A549 (cell line): ENCODE data around the gene SLCO1A2.

Source experiments
- EP300 ChIP-seq, 2 experiments: fragments of >200 bp; sonication (Bioruptor Twin); formaldehyde crosslinking; IDR thresholded peaks; 2 replicates in 1 of 2; 3 replicates in 1 of 2; pipeline ENCODE4 v1.6.1; 2016 to 2017
- JUN ChIP-seq, 2 experiments: fragments of >200 bp; sonication (Bioruptor Twin); formaldehyde crosslinking; IDR thresholded peaks; 2 replicates in 1 of 2; 3 replicates in 1 of 2; pipeline ENCODE4 v1.6.1; 2016 to 2017
- MAFK ChIP-seq: fragments of 450-650 bp; IDR thresholded peaks from 2 replicates; pipeline ENCODE4 v1.6.1; 2014; ENCODE audit not compliant: partially characterized antibody
- MAZ ChIP-seq: fragments of 150-350 bp; IDR thresholded peaks from 2 replicates; pipeline ENCODE4 v1.6.1; 2014; ENCODE audit warnings: antibody characterized with exemption, low read depth, low read length, borderline replicate concordance
- MYC ChIP-seq: IDR thresholded peaks from 2 replicates; pipeline ENCODE4 v1.6.1; 2012; ENCODE audit warnings: mild to moderate bottlenecking, inconsistent platforms, low read length, improper control_type of control experiment, borderline replicate concordance
- POLR2A ChIP-seq: IDR thresholded peaks from 2 replicates; pipeline ENCODE4 v1.6.1; 2012; ENCODE audit warnings: mild to moderate bottlenecking, low read length
- POLR2AphosphoS2 ChIP-seq: conservative IDR thresholded peaks from 2 replicates; pipeline ENCODE4 v1.6.1; 2012; ENCODE audit warnings: low read length, improper control_type of control experiment, inconsistent platforms
- RFX5 ChIP-seq: fragments of 450-650 bp; IDR thresholded peaks from 2 replicates; pipeline ENCODE4 v1.7.1; 2014; ENCODE audit warnings: antibody characterized with exemption, mild to moderate bottlenecking, moderate library complexity
- SMC3 ChIP-seq: fragments of >200 bp; sonication (Bioruptor Twin); formaldehyde crosslinking; IDR thresholded peaks from 3 replicates; pipeline ENCODE4 v1.6.1; 2018; ENCODE audit warnings: inconsistent platforms
- TF ChIP-seq, protein P1 (sequence below): fragments of >200 bp; sonication (Bioruptor Twin); formaldehyde crosslinking; IDR thresholded peaks from 3 replicates; pipeline ENCODE4 v1.5.1; 2016
- TF ChIP-seq, protein P2 (sequence below): fragments of 200-600 bp; sonication (generic); IDR thresholded peaks from 2 replicates; pipeline ENCODE4 v1.6.1; 2016; ENCODE audit warnings: antibody characterized with exemption, mild to moderate bottlenecking, moderate library complexity
- TF ChIP-seq, protein P3 (sequence below): IDR thresholded peaks from 2 replicates; pipeline ENCODE4 v1.6.1; 2012
- TF ChIP-seq, protein P4 (sequence below): fragments of 450-650 bp; IDR thresholded peaks from 2 replicates; pipeline ENCODE4 v1.6.1; 2014; ENCODE audit warnings: antibody characterized with exemption

DNA sequence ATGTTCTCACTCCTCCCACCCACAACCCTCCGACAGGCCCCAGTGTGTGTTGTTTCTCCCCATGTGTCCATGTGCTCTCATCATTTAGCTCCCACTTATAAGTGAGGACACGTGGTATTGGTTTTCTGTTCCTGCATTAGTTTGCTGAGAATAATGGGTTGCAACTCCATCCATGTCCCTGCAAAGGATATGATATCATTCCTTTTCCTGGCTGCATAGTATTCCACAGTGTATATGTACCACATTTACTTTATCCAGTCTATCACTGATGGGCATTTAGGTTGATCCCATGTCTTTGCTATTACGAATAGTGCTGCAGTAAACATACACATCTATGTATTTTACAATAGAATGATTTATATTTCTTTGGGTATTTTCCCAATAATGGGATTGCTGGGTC lies 77.5 kb downstream of the SLCO1A2 start:
- no peak for TF ChIP-seq POLR2AphosphoS2
- TF ChIP-seq, protein P1, sequence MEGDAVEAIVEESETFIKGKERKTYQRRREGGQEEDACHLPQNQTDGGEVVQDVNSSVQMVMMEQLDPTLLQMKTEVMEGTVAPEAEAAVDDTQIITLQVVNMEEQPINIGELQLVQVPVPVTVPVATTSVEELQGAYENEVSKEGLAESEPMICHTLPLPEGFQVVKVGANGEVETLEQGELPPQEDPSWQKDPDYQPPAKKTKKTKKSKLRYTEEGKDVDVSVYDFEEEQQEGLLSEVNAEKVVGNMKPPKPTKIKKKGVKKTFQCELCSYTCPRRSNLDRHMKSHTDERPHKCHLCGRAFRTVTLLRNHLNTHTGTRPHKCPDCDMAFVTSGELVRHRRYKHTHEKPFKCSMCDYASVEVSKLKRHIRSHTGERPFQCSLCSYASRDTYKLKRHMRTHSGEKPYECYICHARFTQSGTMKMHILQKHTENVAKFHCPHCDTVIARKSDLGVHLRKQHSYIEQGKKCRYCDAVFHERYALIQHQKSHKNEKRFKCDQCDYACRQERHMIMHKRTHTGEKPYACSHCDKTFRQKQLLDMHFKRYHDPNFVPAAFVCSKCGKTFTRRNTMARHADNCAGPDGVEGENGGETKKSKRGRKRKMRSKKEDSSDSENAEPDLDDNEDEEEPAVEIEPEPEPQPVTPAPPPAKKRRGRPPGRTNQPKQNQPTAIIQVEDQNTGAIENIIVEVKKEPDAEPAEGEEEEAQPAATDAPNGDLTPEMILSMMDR = no peak
- TF ChIP-seq POLR2A = no peak
- no peak for TF ChIP-seq SMC3
- no peak for TF ChIP-seq MAFK
- TF ChIP-seq, protein P2, sequence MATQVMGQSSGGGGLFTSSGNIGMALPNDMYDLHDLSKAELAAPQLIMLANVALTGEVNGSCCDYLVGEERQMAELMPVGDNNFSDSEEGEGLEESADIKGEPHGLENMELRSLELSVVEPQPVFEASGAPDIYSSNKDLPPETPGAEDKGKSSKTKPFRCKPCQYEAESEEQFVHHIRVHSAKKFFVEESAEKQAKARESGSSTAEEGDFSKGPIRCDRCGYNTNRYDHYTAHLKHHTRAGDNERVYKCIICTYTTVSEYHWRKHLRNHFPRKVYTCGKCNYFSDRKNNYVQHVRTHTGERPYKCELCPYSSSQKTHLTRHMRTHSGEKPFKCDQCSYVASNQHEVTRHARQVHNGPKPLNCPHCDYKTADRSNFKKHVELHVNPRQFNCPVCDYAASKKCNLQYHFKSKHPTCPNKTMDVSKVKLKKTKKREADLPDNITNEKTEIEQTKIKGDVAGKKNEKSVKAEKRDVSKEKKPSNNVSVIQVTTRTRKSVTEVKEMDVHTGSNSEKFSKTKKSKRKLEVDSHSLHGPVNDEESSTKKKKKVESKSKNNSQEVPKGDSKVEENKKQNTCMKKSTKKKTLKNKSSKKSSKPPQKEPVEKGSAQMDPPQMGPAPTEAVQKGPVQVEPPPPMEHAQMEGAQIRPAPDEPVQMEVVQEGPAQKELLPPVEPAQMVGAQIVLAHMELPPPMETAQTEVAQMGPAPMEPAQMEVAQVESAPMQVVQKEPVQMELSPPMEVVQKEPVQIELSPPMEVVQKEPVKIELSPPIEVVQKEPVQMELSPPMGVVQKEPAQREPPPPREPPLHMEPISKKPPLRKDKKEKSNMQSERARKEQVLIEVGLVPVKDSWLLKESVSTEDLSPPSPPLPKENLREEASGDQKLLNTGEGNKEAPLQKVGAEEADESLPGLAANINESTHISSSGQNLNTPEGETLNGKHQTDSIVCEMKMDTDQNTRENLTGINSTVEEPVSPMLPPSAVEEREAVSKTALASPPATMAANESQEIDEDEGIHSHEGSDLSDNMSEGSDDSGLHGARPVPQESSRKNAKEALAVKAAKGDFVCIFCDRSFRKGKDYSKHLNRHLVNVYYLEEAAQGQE = no peak
- TF ChIP-seq, protein P3, sequence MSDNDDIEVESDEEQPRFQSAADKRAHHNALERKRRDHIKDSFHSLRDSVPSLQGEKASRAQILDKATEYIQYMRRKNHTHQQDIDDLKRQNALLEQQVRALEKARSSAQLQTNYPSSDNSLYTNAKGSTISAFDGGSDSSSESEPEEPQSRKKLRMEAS = no peak
- TF ChIP-seq MYC = no peak
- no peak for TF ChIP-seq EP300 (IDR thresholded peaks at IDR 0.05)
- TF ChIP-seq RFX5 = no peak
- TF ChIP-seq, protein P4, sequence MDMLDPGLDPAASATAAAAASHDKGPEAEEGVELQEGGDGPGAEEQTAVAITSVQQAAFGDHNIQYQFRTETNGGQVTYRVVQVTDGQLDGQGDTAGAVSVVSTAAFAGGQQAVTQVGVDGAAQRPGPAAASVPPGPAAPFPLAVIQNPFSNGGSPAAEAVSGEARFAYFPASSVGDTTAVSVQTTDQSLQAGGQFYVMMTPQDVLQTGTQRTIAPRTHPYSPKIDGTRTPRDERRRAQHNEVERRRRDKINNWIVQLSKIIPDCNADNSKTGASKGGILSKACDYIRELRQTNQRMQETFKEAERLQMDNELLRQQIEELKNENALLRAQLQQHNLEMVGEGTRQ = no peak
- no peak for TF ChIP-seq MAZ
- TF ChIP-seq JUN (IDR thresholded peaks at IDR 0.05) = no peak
